Panc1 (cell line): Measurements from ENCODE around the gene XXYLT1. TPM values are rescaled to one million over a fixed set of nuclear protein-coding genes. Genes with fewer than 3 reads are reported as not detected.

Source experiments
- ATAC-seq: fragments of 200-7000 bp; cut with Tn5 transposase; 2 replicates; pipeline ENCODE4 v1.9.1; 2020; ENCODE audit warnings: mild to moderate bottlenecking, moderate library complexity
- BruUV-seq: library from RNA; stranded (reverse); fragments of 400-500 nt; replicated peaks from 2 replicates; lab custom pipeline; 2021; lab: Mats Ljungman, UMichigan
- CTCF ChIA-PET: fragments of 300-600 bp; sonication (Branson Sonifier 250); formaldehyde crosslinking; loops from one replicate; lab custom pipeline; 2022; ENCODE audit warnings: antibody characterized with exemption; lab: Charles Lee
- POLR2A ChIA-PET: fragments of 300-600 bp; sonication (Branson Sonifier 250); formaldehyde crosslinking; loops from one replicate; lab custom pipeline; 2022; ENCODE audit warnings: antibody characterized with exemption; lab: Charles Lee
- DNase-seq: peaks from one replicate; pipeline ENCODE4 v3.0.0-alpha.2; 2010; ENCODE audit warnings: low read depth, low spot score
- H3K27ac ChIP-seq: 2 replicates; pipeline ENCODE4 v1.5.1; 2011; ENCODE audit warnings: mild to moderate bottlenecking, low read length, inconsistent platforms
- H3K27me3 ChIP-seq: fragments of 200-500 bp; sonication (Bioruptor generic); 2 replicates; pipeline ENCODE4 v1.6.0; 2014; ENCODE audit warnings: low read length, inconsistent platforms; ENCODE audit not compliant: control insufficient read depth, insufficient read depth
- H3K36me3 ChIP-seq: fragments of 200-500 bp; sonication (Bioruptor generic); 2 replicates; pipeline ENCODE4 v1.5.1; 2014; ENCODE audit warnings: inconsistent platforms, mild to moderate bottlenecking, low read length, moderate library complexity; ENCODE audit not compliant: control insufficient read depth, insufficient read depth
- H3K4me1 ChIP-seq: 2 replicates; pipeline ENCODE4 v1.5.1; 2011; ENCODE audit warnings: inconsistent platforms, mild to moderate bottlenecking, low read length, moderate library complexity; ENCODE audit not compliant: control insufficient read depth, insufficient read depth
- H3K4me3 ChIP-seq, 2 experiments: 2 replicates each; pipeline ENCODE4 v1.5.1; 2011 to 2012; ENCODE audit warnings: low read depth in 2 of 2, low read length in 2 of 2, mild to moderate bottlenecking in 2 of 2, inconsistent platforms in 1 of 2, moderate library complexity in 1 of 2
- H3K9me3 ChIP-seq: fragments of 200-500 bp; sonication (Bioruptor generic); 2 replicates; pipeline ENCODE4 v1.5.1; 2014; ENCODE audit warnings: low read depth, mild to moderate bottlenecking, inconsistent platforms, low read length, moderate library complexity; ENCODE audit not compliant: control insufficient read depth, insufficient read depth
- POLR2AphosphoS5 ChIP-seq: IDR thresholded peaks from 2 replicates; pipeline ENCODE4 v1.6.1; 2012; ENCODE audit warnings: mild to moderate bottlenecking, low read depth, low read length, moderate library complexity
- SIN3A ChIP-seq: IDR thresholded peaks from 2 replicates; pipeline ENCODE4 v1.6.1; 2012; ENCODE audit warnings: low read depth, mild to moderate bottlenecking, low read length, moderate library complexity, borderline replicate concordance; ENCODE audit not compliant: insufficient read depth
- TCF7L2 ChIP-seq: IDR thresholded peaks from 2 replicates; pipeline ENCODE4 v1.6.1; 2011; ENCODE audit warnings: mild to moderate bottlenecking, low read depth, low read length, inconsistent platforms
- in situ Hi-C: cut with HindIII; loops from 2 replicates; pipeline ENCODE4 v1.10.0; 2016; ENCODE audit warnings: low sequenced_read_pairs, low pct_unique_long_range_greater_than_20kb
- intact Hi-C: fragments of 100-400 bp; cut with micrococcal nuclease; formaldehyde crosslinking; loops from one replicate; pipeline ENCODE4 v1.10.0; 2022; ENCODE audit not compliant: unreplicated experiment
- total RNA-seq: library from RNA; stranded (reverse); gene quantifications from one replicate; pipeline ENCODE4 v1.2.1, GENCODE V29; 2021; ENCODE audit not compliant: unreplicated experiment
- TF ChIP-seq, protein P1 (sequence below), 2 experiments: IDR thresholded peaks; 2 replicates each; pipeline ENCODE4 v1.6.1; 2011 to 2012; ENCODE audit warnings: low read depth in 2 of 2, control low read depth in 1 of 2, low read length in 1 of 2, mild to moderate bottlenecking in 1 of 2, moderate library complexity in 1 of 2; ENCODE audit not compliant: insufficient read depth in 1 of 2
- TF ChIP-seq, protein P2 (sequence below): fragments of 450-650 bp; IDR thresholded peaks from 2 replicates; pipeline ENCODE4 v1.5.1; 2017; ENCODE audit warnings: mild to moderate bottlenecking

The XXYLT1 gene
- total RNA-seq, 1 experiment from 2014 or later: 26.0 TPM

DNA sequence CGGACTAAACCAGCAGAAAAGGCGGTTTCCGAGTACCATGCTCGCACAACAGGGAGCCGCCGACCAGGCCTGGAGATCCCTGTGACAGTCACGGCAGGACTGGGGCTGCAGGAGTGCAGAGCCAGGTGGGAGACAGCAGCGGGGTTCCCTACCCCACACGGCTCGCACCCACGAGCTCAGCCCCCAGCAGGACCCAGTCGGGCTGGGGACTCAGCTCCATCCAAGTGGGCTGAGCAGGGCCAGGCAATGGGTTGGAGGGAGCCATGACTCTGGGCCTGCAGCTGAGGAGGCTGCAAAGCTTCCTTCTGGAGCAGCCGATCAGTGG lies 15.8 kb downstream of the XXYLT1 start:
- BruUV-seq: no TSS peak
- ChIA-PET POLR2A (interaction anchor here (0.6 kb wide), 1 partner anchor 263 kb away, joined by 4 read pairs; no protein-coding TSS in a partner anchor), CTCF (interaction anchor here (1.4 kb wide), 1 partner anchor 573 kb away, joined by 3 read pairs; no protein-coding TSS in a partner anchor)
- H3K9me3 ChIP-seq: no peaks in the 10 kb centered on the region
- H3K4me1 ChIP-seq: peaks cover 22% of the 10 kb centered on the region
- intact Hi-C loops (loop anchor here (10.0 kb wide), 1 partner anchor 100 kb away; no protein-coding TSS in a partner anchor), in situ Hi-C loops (no loop called here)
- TF ChIP-seq, protein P1, sequence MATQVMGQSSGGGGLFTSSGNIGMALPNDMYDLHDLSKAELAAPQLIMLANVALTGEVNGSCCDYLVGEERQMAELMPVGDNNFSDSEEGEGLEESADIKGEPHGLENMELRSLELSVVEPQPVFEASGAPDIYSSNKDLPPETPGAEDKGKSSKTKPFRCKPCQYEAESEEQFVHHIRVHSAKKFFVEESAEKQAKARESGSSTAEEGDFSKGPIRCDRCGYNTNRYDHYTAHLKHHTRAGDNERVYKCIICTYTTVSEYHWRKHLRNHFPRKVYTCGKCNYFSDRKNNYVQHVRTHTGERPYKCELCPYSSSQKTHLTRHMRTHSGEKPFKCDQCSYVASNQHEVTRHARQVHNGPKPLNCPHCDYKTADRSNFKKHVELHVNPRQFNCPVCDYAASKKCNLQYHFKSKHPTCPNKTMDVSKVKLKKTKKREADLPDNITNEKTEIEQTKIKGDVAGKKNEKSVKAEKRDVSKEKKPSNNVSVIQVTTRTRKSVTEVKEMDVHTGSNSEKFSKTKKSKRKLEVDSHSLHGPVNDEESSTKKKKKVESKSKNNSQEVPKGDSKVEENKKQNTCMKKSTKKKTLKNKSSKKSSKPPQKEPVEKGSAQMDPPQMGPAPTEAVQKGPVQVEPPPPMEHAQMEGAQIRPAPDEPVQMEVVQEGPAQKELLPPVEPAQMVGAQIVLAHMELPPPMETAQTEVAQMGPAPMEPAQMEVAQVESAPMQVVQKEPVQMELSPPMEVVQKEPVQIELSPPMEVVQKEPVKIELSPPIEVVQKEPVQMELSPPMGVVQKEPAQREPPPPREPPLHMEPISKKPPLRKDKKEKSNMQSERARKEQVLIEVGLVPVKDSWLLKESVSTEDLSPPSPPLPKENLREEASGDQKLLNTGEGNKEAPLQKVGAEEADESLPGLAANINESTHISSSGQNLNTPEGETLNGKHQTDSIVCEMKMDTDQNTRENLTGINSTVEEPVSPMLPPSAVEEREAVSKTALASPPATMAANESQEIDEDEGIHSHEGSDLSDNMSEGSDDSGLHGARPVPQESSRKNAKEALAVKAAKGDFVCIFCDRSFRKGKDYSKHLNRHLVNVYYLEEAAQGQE (IDR thresholded peaks at IDR 0.05; ENCODE audit: insufficient read depth in 1 of 2, low read depth in 2 of 2, low read length in 1 of 2): no peak
- TF ChIP-seq, protein P2, sequence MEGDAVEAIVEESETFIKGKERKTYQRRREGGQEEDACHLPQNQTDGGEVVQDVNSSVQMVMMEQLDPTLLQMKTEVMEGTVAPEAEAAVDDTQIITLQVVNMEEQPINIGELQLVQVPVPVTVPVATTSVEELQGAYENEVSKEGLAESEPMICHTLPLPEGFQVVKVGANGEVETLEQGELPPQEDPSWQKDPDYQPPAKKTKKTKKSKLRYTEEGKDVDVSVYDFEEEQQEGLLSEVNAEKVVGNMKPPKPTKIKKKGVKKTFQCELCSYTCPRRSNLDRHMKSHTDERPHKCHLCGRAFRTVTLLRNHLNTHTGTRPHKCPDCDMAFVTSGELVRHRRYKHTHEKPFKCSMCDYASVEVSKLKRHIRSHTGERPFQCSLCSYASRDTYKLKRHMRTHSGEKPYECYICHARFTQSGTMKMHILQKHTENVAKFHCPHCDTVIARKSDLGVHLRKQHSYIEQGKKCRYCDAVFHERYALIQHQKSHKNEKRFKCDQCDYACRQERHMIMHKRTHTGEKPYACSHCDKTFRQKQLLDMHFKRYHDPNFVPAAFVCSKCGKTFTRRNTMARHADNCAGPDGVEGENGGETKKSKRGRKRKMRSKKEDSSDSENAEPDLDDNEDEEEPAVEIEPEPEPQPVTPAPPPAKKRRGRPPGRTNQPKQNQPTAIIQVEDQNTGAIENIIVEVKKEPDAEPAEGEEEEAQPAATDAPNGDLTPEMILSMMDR: no peak
- TF ChIP-seq SIN3A (no peak), TCF7L2 (no peak), POLR2AphosphoS5 (no peak)
- no peak overlapping the region for H3K4me3 ChIP-seq
- H3K27me3 ChIP-seq: no peaks in the 10 kb centered on the region
- ATAC-seq: no peak
- no peak for DNase-seq
- H3K27ac ChIP-seq: no peak overlapping the region
- H3K36me3 ChIP-seq: no peaks in the 10 kb centered on the region

DNA sequence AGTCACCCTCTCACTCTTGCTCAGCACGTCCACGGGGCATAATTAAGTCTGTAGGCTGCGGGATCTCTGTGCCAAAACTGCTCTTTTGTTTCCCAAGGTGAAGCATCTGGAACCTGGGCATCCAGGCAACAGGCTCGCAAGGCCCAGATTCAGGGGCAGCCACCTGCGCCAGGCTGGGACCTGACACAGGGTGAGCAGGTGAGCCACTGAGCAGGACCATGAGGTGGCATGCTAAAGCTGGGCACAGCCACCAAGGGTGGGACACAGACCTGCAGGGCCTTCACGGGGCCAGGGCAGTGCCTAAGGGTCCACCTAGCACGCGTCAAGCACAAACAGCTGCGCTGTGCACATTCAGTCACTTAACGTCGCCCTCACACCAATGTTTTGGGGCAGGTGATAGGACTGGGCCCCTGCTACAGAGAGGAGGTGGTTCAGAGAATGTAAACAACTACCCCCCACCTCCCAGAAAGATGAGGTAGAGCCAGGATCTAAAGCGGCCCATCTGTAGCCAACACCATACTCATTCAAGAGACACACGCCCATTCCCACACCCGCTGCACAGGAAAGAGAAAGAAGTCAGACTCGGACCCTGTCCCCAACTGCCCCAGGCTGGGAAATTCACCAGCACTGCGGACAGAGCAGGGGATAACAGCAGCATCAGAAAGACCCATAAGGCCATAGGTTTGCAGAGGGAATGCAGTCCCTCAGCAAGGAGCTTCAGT lies 16.3 kb downstream of the XXYLT1 start:
- Histone ChIP-seq H3K27me3 (no peaks in the 10 kb centered on the region), H3K4me1 (peaks cover 22% of the 10 kb centered on the region), H3K27ac (0 out of 2 replicates have a peak overlapping the region, but pooled peaks have one; percentile 32), H3K4me3 (no peak overlapping the region), H3K9me3 (no peaks in the 10 kb centered on the region), H3K36me3 (no peaks in the 10 kb centered on the region)
- in situ Hi-C loops: no loop called here
- CTCF ChIA-PET: interaction anchor here (1.4 kb wide), 1 partner anchor 572 kb away, joined by 3 read pairs; no protein-coding TSS in a partner anchor
- intact Hi-C loops: loop anchor here (10.0 kb wide), 1 partner anchor 100 kb away; no protein-coding TSS in a partner anchor
- POLR2A ChIA-PET: interaction anchor here (0.6 kb wide), 1 partner anchor 264 kb away, joined by 4 read pairs; no protein-coding TSS in a partner anchor
- no peak for ATAC-seq
- DNase-seq: no peak
- no TSS peak for BruUV-seq
- TF ChIP-seq POLR2AphosphoS5 (no peak), TCF7L2 (no peak), SIN3A (no peak)
- TF ChIP-seq, protein P1 (IDR thresholded peaks at IDR 0.05; ENCODE audit: insufficient read depth in 1 of 2, low read depth in 2 of 2, low read length in 1 of 2): no peak
- TF ChIP-seq, protein P2: no peak
